ENCODE data around the gene CAMTA1. TPM values are rescaled to one million over a fixed set of nuclear protein-coding genes. Genes with fewer than 3 reads are reported as not detected.
A peak's percentile ranks its signal among the peaks of the same experiment; 100 is the strongest.

The CAMTA1 gene
- total RNA-seq, 1 donor from 2014 or later: 38.1 TPM

DNA sequence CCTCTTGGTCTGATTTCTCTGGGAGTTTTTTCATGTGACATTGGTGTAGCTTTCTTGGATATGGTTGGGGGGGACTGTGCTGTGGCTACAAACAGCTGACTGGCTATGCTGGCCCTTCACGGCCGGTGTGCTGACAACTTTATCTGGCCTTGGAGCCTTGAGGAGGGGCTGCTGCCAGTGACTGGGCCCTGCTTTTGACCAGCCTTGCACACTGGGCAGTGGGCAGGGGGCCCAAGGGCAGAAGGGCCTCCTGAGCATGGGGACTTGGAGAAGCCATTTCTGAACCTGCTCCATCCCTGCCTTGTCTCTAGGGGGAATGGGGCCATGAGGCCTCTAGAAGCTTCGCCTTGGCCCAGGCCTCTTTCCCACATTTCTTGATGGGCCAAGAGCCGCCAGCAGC lies 139.6 kb downstream of the CAMTA1 start:
- Histone ChIP-seq H3K27me3 (ENCODE audit: control insufficient read depth in 3 of 3, insufficient read depth in 3 of 3, low read length in 3 of 3) (peaks cover 0 to 2% (median 0%) of the 10 kb centered on the region in 3 donors), H3K9me3 (ENCODE audit: control insufficient read depth in 3 of 3, low read length in 3 of 3) (no peaks in the 10 kb centered on the region), H3K36me3 (ENCODE audit: control insufficient read depth in 3 of 3, insufficient read depth in 3 of 3, low read length in 3 of 3) (no peaks in the 10 kb centered on the region), H3K4me1 (ENCODE audit: control insufficient read depth in 3 of 3, insufficient read depth in 3 of 3, low read length in 3 of 3) (peaks cover 15 to 25% (median 16%) of the 10 kb centered on the region in 3 donors), H3K27ac (ENCODE audit: low read depth, low read length) (peak overlapping the region; percentile 22), H3K9ac (ENCODE audit: low read depth in 1 of 3, low read length in 3 of 3) (no peak overlapping the region), H3K4me3 (ENCODE audit: low read length in 3 of 3) (no peak overlapping the region)

GRCh38 chr1:6927626-6928025 lies 142.4 kb downstream of the CAMTA1 start:
- Histone ChIP-seq H3K27ac (ENCODE audit: low read depth, low read length) (no peak overlapping the region), H3K36me3 (ENCODE audit: control insufficient read depth in 3 of 3, insufficient read depth in 3 of 3, low read length in 3 of 3) (no peaks in the 10 kb centered on the region), H3K9ac (ENCODE audit: low read depth in 1 of 3, low read length in 3 of 3) (no peak overlapping the region), H3K4me1 (ENCODE audit: control insufficient read depth in 3 of 3, insufficient read depth in 3 of 3, low read length in 3 of 3) (peaks cover 10 to 20% (median 11%) of the 10 kb centered on the region in 3 donors), H3K27me3 (ENCODE audit: control insufficient read depth in 3 of 3, insufficient read depth in 3 of 3, low read length in 3 of 3) (peaks cover 0 to 8% (median 3%) of the 10 kb centered on the region in 3 donors), H3K9me3 (ENCODE audit: control insufficient read depth in 3 of 3, low read length in 3 of 3) (no peaks in the 10 kb centered on the region), H3K4me3 (ENCODE audit: low read length in 3 of 3) (no peak overlapping the region)

DNA sequence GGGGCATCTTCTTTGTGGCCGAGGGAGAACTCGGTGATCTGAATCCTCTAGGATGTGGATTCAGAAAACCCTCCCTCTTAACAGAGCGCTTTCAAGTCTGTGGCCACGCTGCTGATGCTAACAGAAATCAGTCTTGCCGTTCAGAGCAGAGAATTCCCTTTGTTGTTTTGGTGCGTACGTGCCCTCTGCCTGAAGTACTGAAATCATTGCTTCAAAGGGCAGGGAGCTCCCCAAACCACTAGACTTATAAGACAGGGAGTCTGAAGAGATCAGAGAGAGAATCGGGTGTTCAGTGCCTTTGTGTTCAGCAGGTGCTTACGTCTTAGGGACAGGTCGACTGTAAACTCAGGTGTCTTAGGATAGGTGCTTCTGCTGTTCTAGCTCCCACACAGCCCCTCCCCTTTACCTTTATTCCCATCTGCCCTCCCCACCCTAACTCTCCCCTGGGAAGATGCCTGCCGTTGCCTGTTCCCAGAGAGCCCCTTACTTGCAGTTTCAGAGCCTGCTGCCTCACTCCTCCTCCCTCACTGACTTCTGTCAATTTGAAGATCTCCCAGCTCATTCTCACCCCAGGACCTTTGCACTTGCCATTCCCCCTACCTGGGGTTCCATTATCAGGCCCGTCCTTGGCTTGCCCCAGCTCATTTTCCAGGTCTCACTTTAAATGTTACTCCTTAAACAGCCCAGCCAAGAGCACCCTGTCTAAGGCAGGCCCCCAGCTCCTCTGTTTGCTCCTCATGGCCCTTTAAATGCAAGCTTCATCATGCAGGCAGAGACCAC lies 143.0 kb downstream of the CAMTA1 start:
- H3K9ac ChIP-seq (ENCODE audit: low read depth in 1 of 3, low read length in 3 of 3): no peak overlapping the region
- no peak overlapping the region for H3K27ac ChIP-seq (ENCODE audit: low read depth, low read length)
- H3K36me3 ChIP-seq (ENCODE audit: control insufficient read depth in 3 of 3, insufficient read depth in 3 of 3, low read length in 3 of 3): no peaks in the 10 kb centered on the region
- H3K4me3 ChIP-seq (ENCODE audit: low read length in 3 of 3): no peak overlapping the region
- H3K27me3 ChIP-seq (ENCODE audit: control insufficient read depth in 3 of 3, insufficient read depth in 3 of 3, low read length in 3 of 3): peaks cover 0 to 8% (median 3%) of the 10 kb centered on the region in 3 donors
- peaks cover 4 to 14% (median 4%) of the 10 kb centered on the region in 3 donors for H3K4me1 ChIP-seq (ENCODE audit: control insufficient read depth in 3 of 3, insufficient read depth in 3 of 3, low read length in 3 of 3)
- no peaks in the 10 kb centered on the region for H3K9me3 ChIP-seq (ENCODE audit: control insufficient read depth in 3 of 3, low read length in 3 of 3)

GRCh38 chr1:6930732-6931300 lies 145.6 kb downstream of the CAMTA1 start:
- H3K27me3 ChIP-seq (ENCODE audit: control insufficient read depth in 3 of 3, insufficient read depth in 3 of 3, low read length in 3 of 3): peaks cover 19 to 21% (median 20%) of the 10 kb centered on the region in 3 donors
- no peaks in the 10 kb centered on the region for H3K36me3 ChIP-seq (ENCODE audit: control insufficient read depth in 3 of 3, insufficient read depth in 3 of 3, low read length in 3 of 3)
- no peak overlapping the region for H3K27ac ChIP-seq (ENCODE audit: low read depth, low read length)
- H3K9me3 ChIP-seq (ENCODE audit: control insufficient read depth in 3 of 3, low read length in 3 of 3): no peaks in the 10 kb centered on the region
- no peak overlapping the region for H3K9ac ChIP-seq (ENCODE audit: low read depth in 1 of 3, low read length in 3 of 3)
- no peak overlapping the region for H3K4me3 ChIP-seq (ENCODE audit: low read length in 3 of 3)
- H3K4me1 ChIP-seq (ENCODE audit: control insufficient read depth in 3 of 3, insufficient read depth in 3 of 3, low read length in 3 of 3): peaks cover 2 to 7% (median 2%) of the 10 kb centered on the region in 3 donors

- Histone ChIP-seq H3K4me3 (ENCODE audit: low read length in 3 of 3) (peak overlapping the region in 2 of 3 donors; percentile 27 to 59), H3K27me3 (ENCODE audit: control insufficient read depth in 3 of 3, insufficient read depth in 3 of 3, low read length in 3 of 3) (peaks cover 33 to 48% (median 36%) of the 10 kb centered on the region in 3 donors), H3K9me3 (ENCODE audit: control insufficient read depth in 3 of 3, low read length in 3 of 3) (no peaks in the 10 kb centered on the region), H3K9ac (ENCODE audit: low read depth in 1 of 3, low read length in 3 of 3) (peak overlapping the region in 1 of 3 donors; percentile 33), H3K27ac (ENCODE audit: low read depth, low read length) (no peak overlapping the region), H3K4me1 (ENCODE audit: control insufficient read depth in 3 of 3, insufficient read depth in 3 of 3, low read length in 3 of 3) (peaks cover 2 to 8% (median 7%) of the 10 kb centered on the region in 3 donors), H3K36me3 (ENCODE audit: control insufficient read depth in 3 of 3, insufficient read depth in 3 of 3, low read length in 3 of 3) (no peaks in the 10 kb centered on the region)
Measured at GRCh38 chr1:6935361-6935883, 150.2 kb downstream of the CAMTA1 start.

- Histone ChIP-seq H3K4me3 (ENCODE audit: low read length in 3 of 3) (peak overlapping the region in 2 of 3 donors; percentile 27 to 59), H3K27ac (ENCODE audit: low read depth, low read length) (no peak overlapping the region), H3K9ac (ENCODE audit: low read depth in 1 of 3, low read length in 3 of 3) (peak overlapping the region in 2 of 3 donors; percentile 33), H3K4me1 (ENCODE audit: control insufficient read depth in 3 of 3, insufficient read depth in 3 of 3, low read length in 3 of 3) (peaks cover 2 to 8% (median 7%) of the 10 kb centered on the region in 3 donors), H3K36me3 (ENCODE audit: control insufficient read depth in 3 of 3, insufficient read depth in 3 of 3, low read length in 3 of 3) (no peaks in the 10 kb centered on the region), H3K27me3 (ENCODE audit: control insufficient read depth in 3 of 3, insufficient read depth in 3 of 3, low read length in 3 of 3) (peaks cover 33 to 48% (median 36%) of the 10 kb centered on the region in 3 donors), H3K9me3 (ENCODE audit: control insufficient read depth in 3 of 3, low read length in 3 of 3) (no peaks in the 10 kb centered on the region)
Measured at GRCh38 chr1:6935911-6936690, 150.8 kb downstream of the CAMTA1 start.

- Histone ChIP-seq H3K9ac (ENCODE audit: low read depth in 1 of 3, low read length in 3 of 3) (no peak overlapping the region), H3K4me1 (ENCODE audit: control insufficient read depth in 3 of 3, insufficient read depth in 3 of 3, low read length in 3 of 3) (peaks cover 2 to 8% (median 7%) of the 10 kb centered on the region in 3 donors), H3K27ac (ENCODE audit: low read depth, low read length) (no peak overlapping the region), H3K4me3 (ENCODE audit: low read length in 3 of 3) (no peak overlapping the region), H3K27me3 (ENCODE audit: control insufficient read depth in 3 of 3, insufficient read depth in 3 of 3, low read length in 3 of 3) (peaks cover 33 to 48% (median 36%) of the 10 kb centered on the region in 3 donors), H3K36me3 (ENCODE audit: control insufficient read depth in 3 of 3, insufficient read depth in 3 of 3, low read length in 3 of 3) (no peaks in the 10 kb centered on the region), H3K9me3 (ENCODE audit: control insufficient read depth in 3 of 3, low read length in 3 of 3) (no peaks in the 10 kb centered on the region)
Measured at GRCh38 chr1:6937048-6937447, 151.8 kb downstream of the CAMTA1 start.

- Histone ChIP-seq H3K9me3 (ENCODE audit: control insufficient read depth in 3 of 3, low read length in 3 of 3) (no peaks in the 10 kb centered on the region), H3K27ac (ENCODE audit: low read depth, low read length) (no peak overlapping the region)
Measured at GRCh38 chr1:6939363-6939762, 154.1 kb downstream of the CAMTA1 start.

DNA sequence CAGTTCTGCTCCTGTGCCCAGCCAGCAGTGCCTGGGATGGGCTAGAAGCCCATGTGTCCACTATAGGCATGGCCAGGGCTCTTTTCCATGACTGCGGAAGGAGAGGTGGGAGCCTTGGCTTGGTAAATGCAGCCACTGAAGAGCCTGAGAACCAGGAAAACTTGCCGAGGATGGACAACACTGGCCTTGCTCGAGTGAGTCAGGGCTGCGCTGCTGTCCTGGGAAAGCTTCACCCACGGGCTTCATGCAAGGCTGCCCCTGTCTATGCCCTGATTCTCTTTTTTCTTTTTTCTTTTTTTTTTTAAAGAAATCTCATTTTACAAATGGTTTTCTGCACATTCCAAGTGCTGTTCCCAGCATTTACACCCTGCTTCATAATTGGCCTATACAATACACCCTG lies 156.5 kb downstream of the CAMTA1 start:
- Histone ChIP-seq H3K27me3 (ENCODE audit: control insufficient read depth in 3 of 3, insufficient read depth in 3 of 3, low read length in 3 of 3) (peaks cover 14 to 24% (median 14%) of the 10 kb centered on the region in 3 donors), H3K4me3 (ENCODE audit: low read length in 3 of 3) (no peak overlapping the region), H3K4me1 (ENCODE audit: control insufficient read depth in 3 of 3, insufficient read depth in 3 of 3, low read length in 3 of 3) (no peaks in the 10 kb centered on the region), H3K9ac (ENCODE audit: low read depth in 1 of 3, low read length in 3 of 3) (no peak overlapping the region), H3K27ac (ENCODE audit: low read depth, low read length) (no peak overlapping the region), H3K9me3 (ENCODE audit: control insufficient read depth in 3 of 3, low read length in 3 of 3) (no peaks in the 10 kb centered on the region), H3K36me3 (ENCODE audit: control insufficient read depth in 3 of 3, insufficient read depth in 3 of 3, low read length in 3 of 3) (no peaks in the 10 kb centered on the region)

More at GRCh38 chr1:6939363-6939762, 154.1 kb downstream of the CAMTA1 start:
- Histone ChIP-seq H3K9ac (ENCODE audit: low read depth in 1 of 3, low read length in 3 of 3) (no peak overlapping the region), H3K4me3 (ENCODE audit: low read length in 3 of 3) (no peak overlapping the region), H3K36me3 (ENCODE audit: control insufficient read depth in 3 of 3, insufficient read depth in 3 of 3, low read length in 3 of 3) (no peaks in the 10 kb centered on the region), H3K4me1 (ENCODE audit: control insufficient read depth in 3 of 3, insufficient read depth in 3 of 3, low read length in 3 of 3) (peaks cover 2 to 8% (median 7%) of the 10 kb centered on the region in 3 donors), H3K27me3 (ENCODE audit: control insufficient read depth in 3 of 3, insufficient read depth in 3 of 3, low read length in 3 of 3) (peaks cover 25 to 42% (median 29%) of the 10 kb centered on the region in 3 donors)
